Measurements from ENCODE around the gene CDC14A.

- TF ChIP-seq POLR2AphosphoS5 (IDR thresholded peaks at IDR 0.05; ENCODE audit: low read depth, low read length) (no peak), MXI1 (IDR thresholded peaks at IDR 0.05; ENCODE audit: low read depth, low read length) (no peak), RCOR1 (IDR thresholded peaks at IDR 0.05; ENCODE audit: low read length) (no peak), RAD21 (IDR thresholded peaks at IDR 0.05; ENCODE audit: low read length) (no peak), RFX5 (IDR thresholded peaks at IDR 0.05; ENCODE audit: low read length) (no peak), CTCF (IDR thresholded peaks at IDR 0.05) (no peak), REST (IDR thresholded peaks at IDR 0.05; ENCODE audit: low read depth, low read length) (no peak)
Observed at GRCh38 chr1:100383743-100384405, 31.6 kb downstream of the CDC14A start.

All from SK-N-SH (cell line).